Brain pericyte (primary cell): Measurements from ENCODE around the gene ARHGEF25.
"Not testable (repeated sequence)": the region's sequence is repeated elsewhere in the genome, so short reads cannot be mapped to it uniquely, and the experiment has no call there.

Experiments used
- DNase-seq: peaks from one replicate; pipeline ENCODE4 v3.0.0-alpha.2; 2012; ENCODE audit warnings: low read depth, low spot score

ARHGEF25 gene

DNA sequence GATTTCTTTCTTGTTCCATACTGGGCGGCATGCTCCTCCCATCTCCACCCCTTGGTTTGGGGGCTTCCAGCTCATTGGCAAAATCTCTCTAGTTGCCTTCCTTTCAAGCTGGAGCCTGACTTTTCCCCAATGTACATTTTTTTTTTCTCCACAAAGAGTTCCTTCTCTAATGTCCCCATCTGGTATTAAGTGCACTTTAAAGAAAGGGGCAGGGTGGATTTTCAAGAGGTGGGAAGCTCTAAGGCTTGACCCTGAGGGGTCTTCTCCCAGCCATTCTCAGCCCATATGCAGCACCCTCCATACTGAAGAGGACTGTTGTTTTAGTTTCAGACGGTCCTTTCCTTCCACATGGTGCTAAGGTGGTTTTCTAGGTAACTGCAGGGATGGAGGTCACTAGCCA, 26.1 kb upstream of the ARHGEF25 start:
- no peak for DNase-seq

DNA sequence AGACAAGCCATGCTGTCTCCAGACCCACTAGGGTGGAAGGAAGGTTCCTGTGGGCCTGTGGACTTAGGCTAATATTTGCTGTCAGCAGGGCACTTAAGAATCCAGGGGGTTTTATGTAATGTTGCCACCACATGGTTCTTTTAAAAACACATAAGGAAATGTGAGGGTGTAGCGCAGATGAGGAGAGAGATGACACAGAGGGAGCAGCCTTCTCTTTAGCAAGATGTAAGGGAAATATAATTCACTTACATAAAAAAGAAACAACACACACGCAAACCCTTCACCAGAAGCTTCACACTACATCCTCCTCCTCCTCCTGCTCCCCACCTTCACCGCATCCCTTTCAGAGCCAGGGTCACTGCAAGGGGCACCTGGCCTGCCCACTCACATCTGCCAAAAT, 25.1 kb upstream of the ARHGEF25 start:
- no peak for DNase-seq

- DNase-seq, result no peak
These were observed 24.3 kb upstream of the ARHGEF25 start for GRCh38 chr12:57586832-57587429.

DNA sequence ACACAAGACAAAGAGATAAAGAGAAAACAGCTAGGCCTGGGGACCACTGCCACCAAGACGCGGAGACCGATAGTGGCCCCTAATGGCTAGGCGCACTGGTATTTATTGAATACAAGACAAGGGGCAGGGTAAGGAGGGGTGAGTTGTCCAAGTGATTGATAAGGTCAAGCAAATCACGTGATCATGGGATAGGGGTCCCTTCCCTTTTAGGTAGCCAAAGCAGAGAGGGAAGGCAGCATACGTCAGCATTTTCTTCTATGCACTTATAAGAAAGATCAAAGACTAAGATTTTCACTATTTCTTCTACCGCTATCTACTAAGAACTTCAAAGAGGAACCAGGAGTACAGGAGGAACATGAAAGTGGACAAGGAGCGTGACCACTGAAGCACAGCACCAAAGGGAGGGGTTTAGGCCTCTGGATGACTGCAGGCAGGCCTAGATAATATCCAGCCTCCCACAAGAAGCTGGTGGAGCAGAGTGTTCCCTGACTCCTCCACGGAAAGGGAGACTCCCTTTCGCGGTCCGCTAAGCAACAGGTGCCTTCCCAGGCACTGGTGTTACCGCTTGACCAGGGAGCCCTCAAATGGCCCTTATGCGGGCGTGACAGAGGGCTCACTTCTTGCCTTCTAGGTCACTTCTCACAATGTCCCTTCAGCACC, 22.2 kb upstream of the ARHGEF25 start:
- DNase-seq, result not testable (repeated sequence)

- no peak for DNase-seq
These were observed 20.8 kb upstream of the ARHGEF25 start for GRCh38 chr12:57590479-57590863.

- DNase-seq, result no peak
These were observed 20.1 kb upstream of the ARHGEF25 start, which contains the start of gene PIP4K2C for GRCh38 chr12:57590864-57591781. PIP4K2C (plus strand) TSS chr12:57591192; CDS start chr12:57591290, 98 bp downstream.

- DNase-seq, result no peak
These were observed 19.4 kb upstream of the ARHGEF25 start for GRCh38 chr12:57591782-57592325.

DNA sequence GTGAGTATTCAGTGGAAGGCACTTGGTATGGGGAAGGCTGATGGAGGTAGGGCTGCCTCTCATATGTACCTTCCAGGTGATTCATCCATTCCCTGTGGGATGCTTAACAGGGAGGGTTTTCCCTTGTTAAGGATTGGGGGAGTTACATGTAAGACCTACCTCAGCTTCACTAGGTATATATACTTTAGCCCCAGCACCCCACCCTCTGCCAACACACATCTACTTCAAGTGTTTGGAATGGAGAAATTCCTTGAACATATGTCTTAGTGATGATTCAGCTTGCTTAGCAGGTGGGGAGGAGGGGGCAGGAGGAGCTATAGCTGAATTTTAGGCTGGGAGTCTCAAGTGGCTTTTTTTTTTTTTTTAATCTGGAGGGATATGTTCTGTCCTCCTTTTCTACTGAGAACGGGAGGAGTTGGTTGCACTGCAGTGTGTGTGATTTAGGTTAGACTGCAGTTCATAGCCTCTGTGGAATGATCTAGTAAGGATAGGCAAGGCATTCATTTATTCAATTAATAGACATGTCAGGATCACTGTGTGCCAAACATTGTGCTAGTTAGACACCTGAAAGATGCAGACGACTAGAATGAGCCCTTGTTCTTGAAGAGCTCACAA, 18.6 kb upstream of the ARHGEF25 start:
- no peak for DNase-seq

- no peak for DNase-seq
These were observed 18.0 kb upstream of the ARHGEF25 start for GRCh38 chr12:57593187-57593586.

- DNase-seq, result no peak
These were observed 10.8 kb upstream of the ARHGEF25 start for GRCh38 chr12:57600395-57600794.

GRCh38 chr12:57602544-57602943, 8.7 kb upstream of the ARHGEF25 start:
- no peak for DNase-seq

GRCh38 chr12:57603324-57603723, 7.9 kb upstream of the ARHGEF25 start:
- DNase-seq, result no peak

GRCh38 chr12:57603815-57604453, 7.3 kb upstream of the ARHGEF25 start:
- no peak for DNase-seq

- no peak for DNase-seq
These were observed 6.7 kb upstream of the ARHGEF25 start, which contains the start of gene DTX3 for GRCh38 chr12:57604454-57604991. DTX3 (plus strand) TSS chr12:57604824; CDS start chr12:57606518, 1,694 bp downstream.

DNA sequence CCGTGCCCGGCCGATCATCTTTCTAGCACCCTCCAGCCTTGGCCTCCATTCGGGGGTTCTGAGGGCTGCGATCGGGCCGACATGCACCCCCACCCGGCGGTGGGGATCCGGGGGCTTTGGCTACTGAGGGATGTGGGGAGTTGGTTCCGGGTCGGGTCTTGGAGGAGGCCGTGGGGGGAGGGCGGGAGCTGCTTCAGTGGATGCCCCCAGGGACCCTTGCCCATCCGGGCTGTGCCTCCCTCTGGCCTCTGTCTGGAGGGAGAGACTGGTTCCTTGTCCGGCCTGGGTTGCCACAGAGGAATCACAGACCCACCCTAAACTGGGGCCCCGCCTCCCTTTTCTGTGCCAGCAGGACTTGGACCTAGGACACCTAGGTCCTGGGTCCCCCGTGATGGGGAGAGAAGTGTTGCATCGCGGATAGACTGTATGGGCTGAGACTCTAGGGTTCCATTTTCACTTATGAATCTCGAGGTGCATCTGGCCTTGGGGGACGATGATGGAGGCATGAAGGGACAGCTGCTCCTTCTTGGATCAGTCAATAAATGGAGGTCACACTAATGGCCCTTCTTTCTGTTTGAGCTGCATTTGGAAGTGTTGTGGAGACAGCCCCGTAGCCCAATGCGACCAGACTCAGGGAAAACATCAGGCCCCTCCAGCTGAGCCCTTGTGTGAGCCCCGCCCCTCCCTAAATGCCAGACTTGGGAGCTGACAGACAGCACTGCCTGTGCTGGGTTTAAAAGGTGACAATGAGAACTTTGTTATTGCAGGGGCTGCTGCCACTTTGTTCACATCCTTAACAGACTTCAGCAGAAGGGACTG, 6.0 kb upstream of the ARHGEF25 start:
- no peak for DNase-seq

DNA sequence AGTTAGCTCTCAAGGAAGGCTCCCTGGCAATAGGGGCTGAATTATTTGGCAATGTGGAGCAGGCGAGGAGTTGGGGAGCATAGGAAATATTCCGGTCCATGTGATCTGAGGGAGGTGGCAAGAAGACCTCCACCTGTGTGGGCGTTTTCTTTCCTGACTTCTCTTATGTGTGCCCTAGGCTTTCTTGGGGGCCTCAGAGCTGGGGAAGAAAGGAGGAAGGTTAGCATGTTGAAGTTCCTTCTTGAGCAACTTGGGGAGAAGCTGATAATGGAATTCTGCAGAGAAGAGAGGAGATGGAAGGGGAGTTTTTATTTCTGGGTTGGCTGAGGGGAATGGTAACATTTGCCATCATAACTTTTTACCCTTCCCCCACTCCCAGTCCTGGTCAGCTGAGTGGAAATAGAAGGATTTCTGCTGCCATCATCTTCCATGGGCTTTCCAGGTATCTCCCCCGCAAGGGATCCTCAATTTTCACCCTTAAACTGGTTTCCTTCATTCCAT, 5.4 kb upstream of the ARHGEF25 start:
- DNase-seq, result no peak

GRCh38 chr12:57606399-57606798, 4.8 kb upstream of the ARHGEF25 start:
- DNase-seq, result no peak

- DNase-seq, result no peak
These were observed 4.4 kb upstream of the ARHGEF25 start for GRCh38 chr12:57606821-57607220.

- DNase-seq, result no peak
These were observed 3.1 kb upstream of the ARHGEF25 start for GRCh38 chr12:57607958-57608663.
